ENCODE data around the gene GUK1.

GRCh38 chr1:228162286-228163006 lies 22.4 kb downstream of the GUK1 start:
- TF ChIP-seq YY1 (IDR thresholded peaks at IDR 0.05; ENCODE audit: insufficient read depth, insufficient read length) (no peak), ZNF274 (IDR thresholded peaks at IDR 0.05; ENCODE audit: low read depth, low read length) (no peak), SUZ12 (IDR thresholded peaks at IDR 0.05; ENCODE audit: extremely low read depth, insufficient read depth, insufficient read length) (no peak)
